NAMALWA (cell line): ENCODE data around the gene RMI1.
"Not testable (repeated sequence)": the region's sequence is repeated elsewhere in the genome, so short reads cannot be mapped to it uniquely, and the experiment has no call there.

ENCODE experiments used
- DNase-seq: peaks from one replicate; pipeline ENCODE4 v3.0.0-alpha.2; 2015; ENCODE audit warnings: low spot score

The RMI1 gene

DNA sequence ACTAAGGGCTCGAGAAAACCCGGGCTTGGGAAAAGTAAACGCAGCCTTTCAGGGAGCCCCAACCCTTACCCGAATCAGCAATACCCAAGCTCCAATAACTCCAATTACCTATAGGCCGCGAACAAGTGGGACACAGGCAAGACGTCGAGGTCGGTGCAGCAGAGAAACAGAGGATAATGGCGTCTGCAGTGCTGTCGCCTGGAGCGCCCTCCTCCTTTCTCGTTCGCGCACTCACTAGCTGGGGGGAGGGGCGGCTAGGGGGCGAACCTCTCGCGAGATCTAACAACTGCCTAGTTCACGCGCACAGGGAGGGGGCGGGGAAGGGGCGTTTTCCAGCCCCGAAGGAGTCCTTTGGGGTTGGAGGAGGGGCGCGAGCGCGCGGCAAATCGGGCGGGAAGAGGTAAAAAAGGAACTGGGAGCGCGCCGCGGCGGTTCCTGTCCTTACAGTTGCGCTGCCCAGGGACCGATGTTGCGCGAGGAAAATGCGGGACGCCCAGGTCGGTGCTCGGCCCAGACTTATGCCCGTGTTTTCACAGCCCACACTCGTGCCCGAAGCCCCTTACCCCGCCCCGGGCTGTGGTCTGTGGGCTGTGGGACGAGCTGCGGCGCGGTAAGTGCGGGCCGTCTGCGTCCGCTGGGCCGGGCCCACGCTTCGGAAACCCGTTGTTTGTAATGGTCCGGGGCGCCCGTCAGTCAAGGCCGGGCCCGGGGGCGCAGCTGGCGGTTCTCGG is at the start of gene RMI1:
TSS of gene RMI1 (plus strand) at position 411 of the 731 bp plus-strand sequence. CDS start 20,182 bp downstream, outside the sequence.
- DNase-seq = peak; percentile 98

DNA sequence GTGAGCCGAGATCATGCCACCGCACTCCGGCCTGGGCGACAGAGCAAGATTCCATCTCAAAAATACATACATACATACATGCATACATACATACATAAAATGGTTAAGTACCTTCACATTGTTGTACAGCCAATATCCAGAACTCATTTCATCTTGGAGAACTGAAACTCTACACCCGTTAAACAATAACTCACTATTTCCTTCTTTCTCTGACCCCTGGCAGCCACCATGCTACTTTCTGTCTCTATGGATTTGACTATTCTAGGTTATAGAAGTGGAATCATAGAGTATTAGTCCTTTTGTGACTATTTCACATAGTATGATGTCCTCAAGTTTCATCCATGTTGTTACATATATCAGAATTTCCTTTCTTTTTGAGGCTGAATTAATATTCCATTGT is 49.7 kb upstream of the RMI1 start:
- no peak for DNase-seq

- no peak for DNase-seq
Measured at GRCh38 chr9:83932011-83932410, 48.6 kb upstream of the RMI1 start.

- no peak for DNase-seq
Measured at GRCh38 chr9:83932851-83933250, 47.8 kb upstream of the RMI1 start.

- no peak for DNase-seq
Measured at GRCh38 chr9:83933790-83934189, 46.8 kb upstream of the RMI1 start.

- no peak for DNase-seq
Measured at GRCh38 chr9:83934569-83935275, 45.9 kb upstream of the RMI1 start.

- DNase-seq = no peak
Measured at GRCh38 chr9:83935276-83935935, 45.2 kb upstream of the RMI1 start.

- no peak for DNase-seq
Measured at GRCh38 chr9:83936523-83936922, 44.1 kb upstream of the RMI1 start.

GRCh38 chr9:83937861-83938455 is 42.6 kb upstream of the RMI1 start:
- peak; percentile 86 for DNase-seq

- no peak for DNase-seq
Measured at GRCh38 chr9:83940590-83941303, 39.9 kb upstream of the RMI1 start.

DNA sequence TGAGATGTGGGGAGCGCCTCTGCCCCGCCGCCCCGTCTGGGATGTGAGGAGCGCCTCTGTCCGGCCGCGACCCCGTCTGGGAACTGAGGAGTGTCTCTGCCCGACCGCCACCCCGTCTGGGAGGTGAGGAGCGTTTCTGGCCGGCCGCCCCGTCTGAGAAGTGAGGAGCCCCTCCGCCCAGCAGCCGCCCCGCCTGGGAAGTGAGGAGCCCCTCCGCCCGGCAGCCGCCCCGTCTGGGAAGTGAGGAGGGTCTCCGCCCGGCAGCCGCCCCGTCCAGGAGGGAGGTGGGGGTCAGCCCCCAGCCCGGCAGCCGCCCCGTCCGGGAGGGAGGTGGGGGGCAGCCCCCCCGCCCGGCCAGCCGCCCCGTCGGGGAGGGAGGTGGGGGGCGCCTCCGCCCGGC is 32.5 kb upstream of the RMI1 start:
- DNase-seq = not testable (repeated sequence)

GRCh38 chr9:83956086-83956435 is 24.5 kb upstream of the RMI1 start:
- no peak for DNase-seq

DNA sequence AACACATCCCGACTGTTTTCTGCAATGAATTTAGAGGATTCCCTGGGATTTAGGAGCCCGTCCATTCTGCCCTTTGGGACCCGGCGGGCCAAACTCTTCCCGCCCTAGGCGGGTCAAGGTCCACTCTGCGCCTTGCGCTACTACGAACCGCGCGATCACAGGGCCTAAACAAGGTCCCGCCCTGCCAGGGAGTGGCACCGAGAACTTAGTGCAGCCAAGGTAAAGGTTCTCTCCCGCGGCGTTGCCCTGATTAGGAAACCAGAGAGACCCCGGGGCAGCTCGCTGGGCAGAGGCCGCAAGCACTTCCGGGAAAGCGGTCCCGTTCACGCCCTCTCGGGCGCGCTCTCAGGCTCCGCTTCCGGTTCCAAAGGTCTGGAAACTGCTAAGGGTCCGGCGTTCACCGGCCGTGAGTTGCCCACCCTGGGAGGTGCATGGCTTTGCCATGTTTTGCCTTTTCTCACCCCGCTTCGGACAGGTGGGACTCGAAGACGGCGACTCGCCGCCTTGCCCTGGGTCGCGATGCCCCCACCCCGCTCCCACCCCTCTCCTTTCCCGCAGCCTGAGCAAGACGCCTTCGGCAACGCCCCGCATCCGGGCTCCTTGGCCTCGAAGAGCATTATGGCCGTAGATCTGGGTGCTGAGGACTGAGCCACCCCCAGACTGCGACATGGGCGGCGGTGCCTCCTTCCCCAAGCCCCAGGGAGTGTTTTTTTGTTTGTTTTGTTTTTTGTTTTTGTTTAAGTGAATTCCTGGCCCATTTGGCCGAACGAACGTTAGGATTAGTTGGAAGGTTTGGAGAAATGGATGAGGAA is 24.0 kb upstream of the RMI1 start:
- no peak for DNase-seq

- no peak for DNase-seq
Measured at GRCh38 chr9:83957248-83957513, 23.4 kb upstream of the RMI1 start.

GRCh38 chr9:83959061-83959460 is 21.5 kb upstream of the RMI1 start:
- DNase-seq = no peak

DNA sequence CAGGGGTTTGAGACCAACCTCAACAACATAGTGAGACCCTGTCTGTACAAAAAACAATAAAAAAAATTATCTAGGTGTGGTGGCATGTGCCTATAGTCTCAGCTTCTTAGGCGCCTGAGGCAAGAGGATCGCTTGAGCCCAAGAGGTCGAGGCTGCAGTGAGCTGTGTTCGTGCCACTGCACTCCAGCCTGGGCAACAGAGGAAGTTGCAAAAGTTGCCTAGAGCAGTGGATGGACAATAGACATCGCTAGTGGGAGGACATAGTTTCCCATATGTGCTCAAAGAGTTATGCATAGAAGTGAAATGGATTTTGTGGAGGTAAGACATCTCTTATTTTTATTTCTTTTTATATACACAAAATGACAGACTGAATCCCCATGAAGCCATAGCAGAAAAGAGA is 19.6 kb upstream of the RMI1 start:
- DNase-seq = no peak

- no peak for DNase-seq
Measured at GRCh38 chr9:83962165-83962564, 18.4 kb upstream of the RMI1 start.

DNA sequence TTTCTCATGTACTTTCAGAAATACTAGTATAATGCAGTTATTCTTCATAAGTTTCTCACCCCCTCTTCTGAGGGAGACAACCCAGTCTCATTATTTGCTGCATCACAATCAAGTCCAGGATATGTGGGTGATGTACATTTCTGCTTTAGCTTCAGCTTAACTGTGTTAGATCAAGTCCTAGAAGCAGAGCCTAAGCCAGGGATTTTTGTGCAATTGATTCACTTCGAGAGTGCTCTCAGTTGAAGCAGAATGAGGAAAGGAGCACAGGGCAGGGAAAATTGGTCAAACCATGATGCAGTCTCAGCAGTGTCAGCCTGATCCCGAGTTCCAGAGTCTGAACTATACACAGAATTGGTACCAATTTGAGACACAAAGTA is 15.6 kb upstream of the RMI1 start:
- peak; percentile 56 for DNase-seq

- peak; percentile 59 for DNase-seq
Measured at GRCh38 chr9:83965350-83966208, 15.0 kb upstream of the RMI1 start.

- DNase-seq = peak; percentile 29
Measured at GRCh38 chr9:83966209-83966582, 14.4 kb upstream of the RMI1 start.

GRCh38 chr9:83967073-83967472 is 13.5 kb upstream of the RMI1 start:
- DNase-seq = peak; percentile 29
